ENCODE results near the gene AP2A2.

Gene AP2A2

GRCh38 chr11:925496-926301 is at the start of gene AP2A2:
Gene AP2A2 (plus strand): TSS chr11:925870. CDS start chr11:926022, 152 bp downstream.
- DNase-seq (ENCODE audit: low spot score) = peak; percentile 98

DNA sequence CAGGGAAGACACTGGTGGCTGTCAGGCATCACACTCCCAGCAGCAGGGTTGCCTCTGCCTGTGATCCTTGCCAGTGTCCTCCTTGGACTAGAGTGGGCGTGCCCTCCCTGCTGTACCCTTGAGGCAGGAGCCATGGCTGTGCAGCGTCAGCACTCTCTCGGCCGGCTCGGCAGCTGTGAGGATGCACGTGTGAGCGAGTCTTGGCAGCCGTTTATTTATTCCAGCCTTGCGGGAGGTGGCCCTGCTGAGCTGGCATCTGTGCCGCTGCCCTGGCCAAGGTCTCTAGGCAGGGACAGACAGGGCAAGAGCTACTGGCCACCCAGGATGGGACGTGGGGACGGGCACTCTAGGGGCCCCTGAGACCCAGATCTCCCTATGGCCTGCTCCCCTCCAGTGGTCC is 49.1 kb upstream of the AP2A2 start:
- no peak for DNase-seq (ENCODE audit: low spot score)

DNA sequence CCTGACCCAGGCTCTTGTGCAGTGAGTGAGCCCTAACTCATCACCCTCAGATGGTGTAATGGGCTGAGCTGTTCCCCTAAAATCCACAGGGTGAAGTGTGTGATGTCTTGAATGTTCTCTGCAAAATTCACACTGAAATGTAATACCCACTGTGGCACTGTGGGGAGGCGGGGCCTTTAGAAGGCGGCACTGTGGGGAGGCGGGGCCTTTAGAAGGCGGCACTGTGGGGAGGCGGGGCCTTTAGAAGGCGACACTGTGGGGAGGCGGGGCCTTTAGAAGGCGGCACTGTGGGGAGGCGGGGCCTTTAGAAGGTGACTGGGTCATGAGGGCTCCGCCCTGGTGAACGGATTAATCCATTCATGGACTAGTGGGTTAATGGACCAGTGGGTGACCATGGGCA is 48.1 kb upstream of the AP2A2 start:
- no peak for DNase-seq (ENCODE audit: low spot score)

- no peak for DNase-seq (ENCODE audit: low spot score)
Observed at GRCh38 chr11:880447-880846, 45.2 kb upstream of the AP2A2 start.

GRCh38 chr11:882596-882995 is 43.1 kb upstream of the AP2A2 start:
- DNase-seq (ENCODE audit: low spot score) = no peak

DNA sequence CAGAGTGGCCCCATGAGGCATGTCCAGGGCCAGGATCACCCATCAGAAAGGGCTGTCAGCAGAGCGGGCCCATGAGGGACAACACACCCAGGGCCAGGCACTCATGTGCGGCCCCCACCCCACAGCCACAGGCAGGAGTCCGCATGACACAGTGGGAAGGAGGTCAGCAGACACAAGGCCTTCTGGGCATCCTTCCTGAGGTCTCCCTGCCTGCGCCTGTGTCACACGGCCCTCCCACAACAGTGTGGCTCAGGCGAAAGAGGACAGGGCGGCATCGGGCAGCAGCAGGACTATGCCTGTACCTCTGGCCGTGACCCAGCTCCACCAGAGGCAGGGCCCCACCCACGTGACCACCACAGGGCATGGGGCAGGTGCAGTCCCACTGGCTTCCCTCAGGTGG is 42.1 kb upstream of the AP2A2 start:
- DNase-seq (ENCODE audit: low spot score) = no peak

DNA sequence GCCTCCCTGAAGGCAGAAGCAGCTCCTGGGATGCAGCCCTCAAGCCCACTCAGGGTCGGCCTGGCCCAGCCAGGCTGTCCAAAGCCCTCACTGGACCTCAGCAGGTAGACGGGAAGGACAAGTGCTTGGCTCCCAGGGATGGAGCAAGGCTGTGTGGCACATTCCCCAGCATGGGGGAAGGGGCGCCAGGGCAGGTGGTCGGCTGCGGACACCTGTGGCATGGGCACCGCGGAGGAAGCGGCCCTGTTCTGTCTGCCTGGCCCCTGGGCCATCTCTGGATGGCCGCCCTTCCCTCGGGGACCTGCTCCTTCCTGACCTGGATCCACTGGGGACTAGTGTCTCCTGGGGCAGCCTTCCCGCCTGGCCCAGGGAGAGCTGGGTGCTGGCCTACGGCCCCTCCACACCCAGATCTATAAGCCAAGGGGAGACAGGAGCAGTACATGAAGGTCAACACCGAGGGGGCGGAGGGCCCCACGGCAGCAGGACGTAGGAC is 41.0 kb upstream of the AP2A2 start:
- no peak for DNase-seq (ENCODE audit: low spot score)

DNA sequence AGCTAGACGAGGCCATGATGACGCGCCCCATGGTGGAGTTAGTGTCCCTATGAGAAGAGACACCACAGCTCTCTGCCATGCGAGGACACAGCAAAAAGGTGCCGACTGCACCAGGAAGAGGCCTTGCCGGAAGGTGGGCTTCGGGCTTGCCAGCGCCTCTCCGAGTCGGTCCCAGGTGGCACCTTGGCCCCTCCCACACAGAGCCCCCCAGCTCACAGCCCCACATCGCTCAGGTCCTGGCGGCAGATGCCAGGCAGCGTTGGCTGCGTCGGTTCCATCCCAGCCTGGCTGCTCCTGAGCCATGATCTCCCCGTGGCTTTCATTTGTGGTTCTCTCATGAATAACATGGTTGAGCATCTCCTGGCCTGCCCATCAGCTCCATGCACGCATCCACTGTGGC is 39.1 kb upstream of the AP2A2 start:
- DNase-seq (ENCODE audit: low spot score) = no peak

- DNase-seq (ENCODE audit: low spot score) = no peak
Observed at GRCh38 chr11:887589-887988, 38.1 kb upstream of the AP2A2 start.

DNA sequence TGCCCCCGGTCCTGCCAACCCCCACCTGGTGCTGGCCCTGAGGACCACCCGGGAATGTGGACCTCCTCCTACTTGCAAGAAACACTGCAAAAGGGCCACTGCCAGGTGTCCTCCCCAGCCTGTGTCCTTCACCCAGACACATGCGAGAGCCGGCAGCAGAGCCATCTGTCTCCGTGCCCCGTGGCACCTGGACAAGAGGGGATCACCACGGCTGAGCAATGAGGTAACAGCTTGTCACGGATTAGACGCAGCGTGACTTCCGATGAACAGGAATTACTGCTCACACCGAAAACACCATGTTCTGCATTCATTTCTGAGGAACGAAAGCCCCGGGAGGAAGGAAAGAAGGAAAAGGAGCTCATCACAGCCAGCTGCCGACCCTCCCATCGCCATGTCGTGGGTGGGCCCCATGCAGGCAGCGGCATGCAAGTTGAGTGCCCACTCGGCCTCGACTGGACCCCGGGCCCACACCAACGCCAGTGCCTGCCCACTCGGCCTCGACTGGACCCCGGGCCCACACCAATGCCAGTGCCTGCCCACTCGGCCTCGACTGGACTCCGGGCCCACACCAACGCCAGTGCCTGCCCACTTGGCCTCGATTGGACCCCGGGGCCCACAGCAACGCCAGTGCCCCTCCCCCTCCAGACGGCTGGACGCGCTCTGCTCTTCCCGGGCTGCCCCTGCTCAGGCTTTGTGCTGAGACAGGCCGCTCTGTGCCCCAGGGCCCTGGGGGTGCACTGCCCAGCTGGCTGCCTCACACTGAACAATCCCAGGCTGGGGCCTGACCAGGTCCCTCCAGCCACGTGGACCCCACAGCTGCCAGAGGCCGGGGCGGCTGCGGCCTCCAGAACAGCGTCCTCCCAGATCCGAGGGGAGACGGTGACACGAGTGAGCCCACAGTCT is 37.1 kb upstream of the AP2A2 start:
- no peak for DNase-seq (ENCODE audit: low spot score)

DNA sequence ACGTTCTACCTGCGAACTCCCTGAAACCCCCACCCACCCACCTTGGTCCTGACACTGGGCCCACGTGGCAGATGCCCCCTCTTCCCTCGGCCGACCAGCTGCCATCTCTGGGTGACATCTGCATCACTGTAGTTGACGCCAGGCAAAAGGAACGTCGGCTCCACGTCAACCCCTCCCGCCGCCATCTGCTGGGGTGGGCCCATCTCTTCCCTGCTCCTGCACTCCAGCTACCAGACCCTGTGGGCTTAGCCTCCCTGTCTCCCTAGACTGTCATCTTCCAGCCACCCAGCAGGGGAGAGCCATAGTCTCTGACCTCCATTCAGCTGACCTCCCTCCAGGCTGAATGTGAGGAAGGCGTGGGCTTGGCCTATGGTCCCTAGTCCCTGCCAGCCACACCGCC is 36.4 kb upstream of the AP2A2 start:
- no peak for DNase-seq (ENCODE audit: low spot score)

- no peak for DNase-seq (ENCODE audit: low spot score)
Observed at GRCh38 chr11:889687-890475, 35.8 kb upstream of the AP2A2 start.

- DNase-seq (ENCODE audit: low spot score) = no peak
Observed at GRCh38 chr11:890794-891540, 34.7 kb upstream of the AP2A2 start.

GRCh38 chr11:893008-893654 is 32.5 kb upstream of the AP2A2 start:
- no peak for DNase-seq (ENCODE audit: low spot score)

GRCh38 chr11:894575-895201 is 31.0 kb upstream of the AP2A2 start:
- no peak for DNase-seq (ENCODE audit: low spot score)

- DNase-seq (ENCODE audit: low spot score) = no peak
Observed at GRCh38 chr11:895331-896110, 30.1 kb upstream of the AP2A2 start.

- DNase-seq (ENCODE audit: low spot score) = no peak
Observed at GRCh38 chr11:897253-898142, 28.2 kb upstream of the AP2A2 start.

GRCh38 chr11:898143-898511 is 27.5 kb upstream of the AP2A2 start:
- peak; percentile 36 for DNase-seq (ENCODE audit: low spot score)
